Measurements from ENCODE around the gene VTI1A.
"Not testable (repeated sequence)": the region's sequence is repeated elsewhere in the genome, so short reads cannot be mapped to it uniquely, and the experiment has no call there.

VTI1A gene

GRCh38 chr10:112448888-112449287, 1.9 kb downstream of the VTI1A start:
- Histone ChIP-seq H3K27ac (ENCODE audit: low read length) (no peak overlapping the region), H3K9me3 (ENCODE audit: control insufficient read depth, insufficient read depth, low read length) (no peaks in the 10 kb centered on the region), H3K4me1 (ENCODE audit: control insufficient read depth, insufficient read depth, low read length) (no peaks in the 10 kb centered on the region), H3K27me3 (ENCODE audit: control insufficient read depth, insufficient read depth, low read length) (no peaks in the 10 kb centered on the region), H3K36me3 (ENCODE audit: control insufficient read depth, insufficient read depth, low read length) (no peaks in the 10 kb centered on the region), H3K4me3 (ENCODE audit: low read length) (no peak overlapping the region)
- DNase-seq (ENCODE audit: low read depth, low spot score) = no peak
- WGBS (ENCODE audit: insufficient coverage, insufficient read length) = no CpG with 5 or more reads among the region's 4 CpGs

DNA sequence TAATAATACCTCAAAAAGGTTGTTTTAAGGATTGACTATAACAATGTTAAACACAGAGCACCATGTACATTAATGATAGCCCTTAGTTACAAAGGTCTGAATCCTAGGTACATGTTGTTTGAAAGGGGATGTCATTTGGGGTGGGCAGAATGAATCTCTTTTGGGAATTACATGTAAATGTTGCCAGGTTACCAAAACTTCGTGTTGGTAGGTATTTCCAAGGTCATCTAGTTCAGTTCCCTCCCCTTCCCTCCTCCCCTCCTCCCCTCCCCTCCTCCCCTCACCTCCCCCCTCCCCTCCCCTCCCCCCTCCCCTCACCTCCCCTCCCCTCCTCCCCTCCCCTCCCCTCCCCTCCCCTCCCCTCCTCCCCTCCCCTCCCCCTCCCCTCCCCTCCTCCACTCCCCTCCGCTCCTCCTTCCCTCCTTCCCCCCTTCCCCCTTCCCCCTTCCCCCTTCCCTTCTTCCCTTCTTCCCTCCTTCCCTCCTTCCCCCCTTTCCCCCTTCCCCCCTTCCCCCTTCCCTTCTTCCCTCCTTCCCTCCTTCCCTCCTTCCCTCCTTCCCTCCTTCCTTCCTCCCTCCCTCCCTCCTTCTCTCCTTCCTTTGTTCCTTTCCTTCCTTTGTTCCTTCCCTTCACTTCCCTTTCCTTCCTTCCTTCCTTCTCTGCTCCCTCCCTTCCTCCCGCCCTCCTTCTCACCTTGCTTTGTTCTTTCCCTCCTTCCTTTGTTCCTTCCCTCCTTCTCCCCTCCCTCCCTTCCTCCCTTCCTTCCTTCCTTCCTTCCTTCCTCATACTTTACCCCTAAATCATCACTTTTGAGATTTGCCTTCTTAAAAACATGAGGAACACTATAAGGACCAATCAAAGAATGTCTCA, 8.1 kb downstream of the VTI1A start:
- H3K9me3 ChIP-seq (ENCODE audit: control insufficient read depth, insufficient read depth, low read length) = no peaks in the 10 kb centered on the region
- no peak overlapping the region for H3K4me3 ChIP-seq (ENCODE audit: low read length)
- DNase-seq (ENCODE audit: low read depth, low spot score) = no peak
- no peaks in the 10 kb centered on the region for H3K27me3 ChIP-seq (ENCODE audit: control insufficient read depth, insufficient read depth, low read length)
- no CpG with 5 or more reads among the region's 3 CpGs for WGBS (ENCODE audit: insufficient coverage, insufficient read length)
- no peaks in the 10 kb centered on the region for H3K4me1 ChIP-seq (ENCODE audit: control insufficient read depth, insufficient read depth, low read length)
- H3K27ac ChIP-seq (ENCODE audit: low read length) = no peak overlapping the region
- no peaks in the 10 kb centered on the region for H3K36me3 ChIP-seq (ENCODE audit: control insufficient read depth, insufficient read depth, low read length)

GRCh38 chr10:112456533-112456932, 9.5 kb downstream of the VTI1A start:
- no peaks in the 10 kb centered on the region for H3K27me3 ChIP-seq (ENCODE audit: control insufficient read depth, insufficient read depth, low read length)
- no peak overlapping the region for H3K4me3 ChIP-seq (ENCODE audit: low read length)
- no peaks in the 10 kb centered on the region for H3K36me3 ChIP-seq (ENCODE audit: control insufficient read depth, insufficient read depth, low read length)
- no peaks in the 10 kb centered on the region for H3K4me1 ChIP-seq (ENCODE audit: control insufficient read depth, insufficient read depth, low read length)
- no peak for DNase-seq (ENCODE audit: low read depth, low spot score)
- no CpG with 5 or more reads among the region's 2 CpGs for WGBS (ENCODE audit: insufficient coverage, insufficient read length)
- no peak overlapping the region for H3K27ac ChIP-seq (ENCODE audit: low read length)
- no peaks in the 10 kb centered on the region for H3K9me3 ChIP-seq (ENCODE audit: control insufficient read depth, insufficient read depth, low read length)

DNA sequence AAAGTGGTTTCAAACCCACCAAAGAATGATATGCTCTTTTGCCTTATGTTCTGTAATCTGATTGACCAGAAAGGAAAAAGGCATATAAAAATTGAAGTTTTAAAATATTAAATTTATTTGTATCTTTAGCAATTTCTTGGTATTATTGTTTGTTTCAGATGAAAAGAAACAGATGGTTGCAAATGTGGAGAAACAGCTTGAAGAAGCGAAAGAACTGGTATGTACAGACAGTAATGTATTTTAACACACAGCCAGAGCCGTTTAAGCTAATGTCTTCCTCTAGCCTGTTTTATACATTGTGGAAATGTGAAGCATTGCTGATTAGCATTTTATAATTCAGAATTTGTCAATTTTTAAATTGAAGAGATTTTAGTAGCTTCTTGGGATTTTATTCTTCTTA, 13.4 kb downstream of the VTI1A start:
- no peak overlapping the region for H3K27ac ChIP-seq (ENCODE audit: low read length)
- no CpG with 5 or more reads among the region's 2 CpGs for WGBS (ENCODE audit: insufficient coverage, insufficient read length)

DNA sequence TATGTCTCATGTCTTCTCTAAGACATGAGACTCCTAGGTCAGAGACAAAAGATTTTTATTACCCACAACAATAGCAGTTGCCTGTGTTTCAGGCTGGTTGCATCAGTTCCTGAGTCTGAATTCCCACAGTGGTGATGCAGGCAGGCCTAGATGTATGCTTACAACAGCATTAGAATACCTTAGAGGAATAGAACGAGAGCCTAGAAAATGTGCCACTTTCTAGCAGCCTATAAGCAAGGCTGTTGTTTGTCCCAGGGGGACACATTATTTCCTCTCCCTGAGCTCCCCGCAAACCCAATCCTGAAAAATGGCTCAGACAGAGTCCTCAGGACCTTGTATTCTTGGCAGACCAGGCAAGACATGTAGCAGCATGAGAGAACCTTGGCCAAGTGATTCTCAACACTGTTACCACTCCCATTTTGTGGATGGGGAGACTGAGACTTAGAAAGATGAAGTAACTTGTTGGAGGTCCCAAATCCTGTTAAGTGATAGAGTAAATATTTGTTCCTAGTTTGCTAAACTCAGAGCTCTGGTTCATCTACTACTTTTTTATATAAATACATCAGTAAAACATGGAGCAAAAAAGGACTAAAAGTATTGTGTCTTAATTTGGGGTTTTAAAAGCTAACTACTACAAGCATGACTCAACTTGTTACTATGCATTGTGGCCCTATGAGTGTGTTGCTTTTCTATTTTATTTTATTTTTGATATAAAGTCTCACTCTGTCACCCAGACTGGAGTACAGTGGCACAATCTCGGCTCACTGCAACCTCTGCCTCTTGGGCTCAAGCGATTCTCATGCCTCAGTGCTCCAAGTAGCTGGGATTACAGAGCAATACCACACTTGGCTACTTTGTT, 14.2 kb downstream of the VTI1A start:
- Histone ChIP-seq H3K27me3 (ENCODE audit: control insufficient read depth, insufficient read depth, low read length) (no peaks in the 10 kb centered on the region), H3K9me3 (ENCODE audit: control insufficient read depth, insufficient read depth, low read length) (no peaks in the 10 kb centered on the region), H3K4me3 (ENCODE audit: low read length) (no peak overlapping the region), H3K4me1 (ENCODE audit: control insufficient read depth, insufficient read depth, low read length) (no peaks in the 10 kb centered on the region), H3K36me3 (ENCODE audit: control insufficient read depth, insufficient read depth, low read length) (no peaks in the 10 kb centered on the region; the same call in 1 of the 2 replicates), H3K27ac (ENCODE audit: low read length) (no peak overlapping the region)
- DNase-seq (ENCODE audit: low read depth, low spot score) = no peak
- no CpG with 5 or more reads among the region's 4 CpGs for WGBS (ENCODE audit: insufficient coverage, insufficient read length)

More for the DNA sequence above, 13.4 kb downstream of the VTI1A start:
- H3K4me3 ChIP-seq (ENCODE audit: low read length) = no peak overlapping the region
- no peaks in the 10 kb centered on the region for H3K27me3 ChIP-seq (ENCODE audit: control insufficient read depth, insufficient read depth, low read length)
- H3K9me3 ChIP-seq (ENCODE audit: control insufficient read depth, insufficient read depth, low read length) = no peaks in the 10 kb centered on the region
- no peaks in the 10 kb centered on the region; the same call in 1 of the 2 replicates for H3K36me3 ChIP-seq (ENCODE audit: control insufficient read depth, insufficient read depth, low read length)
- no peak for DNase-seq (ENCODE audit: low read depth, low spot score)
- H3K4me1 ChIP-seq (ENCODE audit: control insufficient read depth, insufficient read depth, low read length) = no peaks in the 10 kb centered on the region

- WGBS (ENCODE audit: insufficient coverage, insufficient read length) = no CpG with 5 or more reads among the region's 5 CpGs
- not testable (repeated sequence) for H3K27me3 ChIP-seq (ENCODE audit: control insufficient read depth, insufficient read depth, low read length); H3K9me3 ChIP-seq (ENCODE audit: control insufficient read depth, insufficient read depth, low read length); H3K27ac ChIP-seq (ENCODE audit: low read length); H3K4me1 ChIP-seq (ENCODE audit: control insufficient read depth, insufficient read depth, low read length); H3K36me3 ChIP-seq (ENCODE audit: control insufficient read depth, insufficient read depth, low read length); DNase-seq (ENCODE audit: low read depth, low spot score); H3K4me3 ChIP-seq (ENCODE audit: low read length)
These were observed 17.1 kb downstream of the VTI1A start for GRCh38 chr10:112464074-112464473.

GRCh38 chr10:112465299-112465883, 18.4 kb downstream of the VTI1A start:
- H3K27ac ChIP-seq (ENCODE audit: low read length) = no peak overlapping the region
- H3K9me3 ChIP-seq (ENCODE audit: control insufficient read depth, insufficient read depth, low read length) = no peaks in the 10 kb centered on the region
- DNase-seq (ENCODE audit: low read depth, low spot score) = no peak
- WGBS (ENCODE audit: insufficient coverage, insufficient read length) = no CpG with 5 or more reads among the region's 3 CpGs
- H3K4me1 ChIP-seq (ENCODE audit: control insufficient read depth, insufficient read depth, low read length) = no peaks in the 10 kb centered on the region
- no peaks in the 10 kb centered on the region for H3K27me3 ChIP-seq (ENCODE audit: control insufficient read depth, insufficient read depth, low read length)
- no peak overlapping the region for H3K4me3 ChIP-seq (ENCODE audit: low read length)
- H3K36me3 ChIP-seq (ENCODE audit: control insufficient read depth, insufficient read depth, low read length) = no peaks in the 10 kb centered on the region; the same call in 1 of the 2 replicates

GRCh38 chr10:112466802-112467201, 19.8 kb downstream of the VTI1A start:
- no CpG with 5 or more reads among the region's 3 CpGs for WGBS (ENCODE audit: insufficient coverage, insufficient read length)
- Histone ChIP-seq H3K4me1 (ENCODE audit: control insufficient read depth, insufficient read depth, low read length) (no peaks in the 10 kb centered on the region), H3K9me3 (ENCODE audit: control insufficient read depth, insufficient read depth, low read length) (no peaks in the 10 kb centered on the region), H3K4me3 (ENCODE audit: low read length) (no peak overlapping the region), H3K27me3 (ENCODE audit: control insufficient read depth, insufficient read depth, low read length) (no peaks in the 10 kb centered on the region), H3K36me3 (ENCODE audit: control insufficient read depth, insufficient read depth, low read length) (no peaks in the 10 kb centered on the region; the same call in 1 of the 2 replicates), H3K27ac (ENCODE audit: low read length) (no peak overlapping the region)
- DNase-seq (ENCODE audit: low read depth, low spot score) = no peak

DNA sequence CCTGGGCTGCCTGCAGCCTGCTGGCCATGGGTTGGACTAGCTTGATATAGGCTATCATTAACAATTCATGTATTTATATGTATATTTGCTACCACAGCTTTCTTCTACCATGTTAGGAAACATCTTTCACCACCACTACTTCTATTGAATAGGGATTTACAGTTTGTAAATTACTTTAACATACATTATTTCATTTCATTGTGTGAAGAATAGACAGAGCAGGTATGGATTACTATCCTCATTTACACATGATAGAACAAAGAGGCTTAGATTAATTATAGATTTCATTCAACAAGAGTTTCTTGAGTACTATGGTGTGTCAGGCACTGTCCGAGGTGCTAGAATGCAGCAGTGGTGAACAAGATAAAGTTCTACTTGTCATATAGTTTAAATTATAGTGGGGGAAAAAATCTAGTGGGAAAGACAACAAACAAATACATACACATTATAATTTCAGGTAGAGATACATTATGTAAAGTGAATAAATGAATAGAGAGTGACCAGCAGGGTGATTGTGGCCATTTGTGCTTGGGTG, 20.6 kb downstream of the VTI1A start:
- no peak for DNase-seq (ENCODE audit: low read depth, low spot score)
- H3K27me3 ChIP-seq (ENCODE audit: control insufficient read depth, insufficient read depth, low read length) = no peaks in the 10 kb centered on the region
- H3K4me3 ChIP-seq (ENCODE audit: low read length) = no peak overlapping the region
- no peaks in the 10 kb centered on the region; the same call in 1 of the 2 replicates for H3K36me3 ChIP-seq (ENCODE audit: control insufficient read depth, insufficient read depth, low read length)
- H3K9me3 ChIP-seq (ENCODE audit: control insufficient read depth, insufficient read depth, low read length) = no peaks in the 10 kb centered on the region
- H3K27ac ChIP-seq (ENCODE audit: low read length) = no peak overlapping the region
- no CpG with 5 or more reads among the region's 1 CpG for WGBS (ENCODE audit: insufficient coverage, insufficient read length)
- no peaks in the 10 kb centered on the region for H3K4me1 ChIP-seq (ENCODE audit: control insufficient read depth, insufficient read depth, low read length)

GRCh38 chr10:112471878-112472487, 25.0 kb downstream of the VTI1A start:
- no peaks in the 10 kb centered on the region for H3K4me1 ChIP-seq (ENCODE audit: control insufficient read depth, insufficient read depth, low read length)
- no CpG with 5 or more reads among the region's 4 CpGs for WGBS (ENCODE audit: insufficient coverage, insufficient read length)
- DNase-seq (ENCODE audit: low read depth, low spot score) = no peak
- H3K4me3 ChIP-seq (ENCODE audit: low read length) = no peak overlapping the region
- H3K27ac ChIP-seq (ENCODE audit: low read length) = no peak overlapping the region
- no peaks in the 10 kb centered on the region for H3K36me3 ChIP-seq (ENCODE audit: control insufficient read depth, insufficient read depth, low read length)
- H3K9me3 ChIP-seq (ENCODE audit: control insufficient read depth, insufficient read depth, low read length) = no peaks in the 10 kb centered on the region
- no peaks in the 10 kb centered on the region for H3K27me3 ChIP-seq (ENCODE audit: control insufficient read depth, insufficient read depth, low read length)

Measured in iPS DF 6.9 (cell line).